Stimulated activated CD8-positive, alpha-beta memory T cell treated with anti-CD3 and anti-CD28 coated beads, Interleukin-4, amount 100 ng/mL, for 1 hour (primary cell): ENCODE data around the gene BBS10.
"Not testable (repeated sequence)": the region's sequence is repeated elsewhere in the genome, so short reads cannot be mapped to it uniquely, and the experiment has no call there.

Experiments
- DNase-seq, 2 donors: peaks; one replicate each; pipeline ENCODE4 v3.0.0-alpha.2; 2020; ENCODE audit warnings: low read depth in 2 of 2, low spot score in 1 of 2

BBS10 gene

DNA sequence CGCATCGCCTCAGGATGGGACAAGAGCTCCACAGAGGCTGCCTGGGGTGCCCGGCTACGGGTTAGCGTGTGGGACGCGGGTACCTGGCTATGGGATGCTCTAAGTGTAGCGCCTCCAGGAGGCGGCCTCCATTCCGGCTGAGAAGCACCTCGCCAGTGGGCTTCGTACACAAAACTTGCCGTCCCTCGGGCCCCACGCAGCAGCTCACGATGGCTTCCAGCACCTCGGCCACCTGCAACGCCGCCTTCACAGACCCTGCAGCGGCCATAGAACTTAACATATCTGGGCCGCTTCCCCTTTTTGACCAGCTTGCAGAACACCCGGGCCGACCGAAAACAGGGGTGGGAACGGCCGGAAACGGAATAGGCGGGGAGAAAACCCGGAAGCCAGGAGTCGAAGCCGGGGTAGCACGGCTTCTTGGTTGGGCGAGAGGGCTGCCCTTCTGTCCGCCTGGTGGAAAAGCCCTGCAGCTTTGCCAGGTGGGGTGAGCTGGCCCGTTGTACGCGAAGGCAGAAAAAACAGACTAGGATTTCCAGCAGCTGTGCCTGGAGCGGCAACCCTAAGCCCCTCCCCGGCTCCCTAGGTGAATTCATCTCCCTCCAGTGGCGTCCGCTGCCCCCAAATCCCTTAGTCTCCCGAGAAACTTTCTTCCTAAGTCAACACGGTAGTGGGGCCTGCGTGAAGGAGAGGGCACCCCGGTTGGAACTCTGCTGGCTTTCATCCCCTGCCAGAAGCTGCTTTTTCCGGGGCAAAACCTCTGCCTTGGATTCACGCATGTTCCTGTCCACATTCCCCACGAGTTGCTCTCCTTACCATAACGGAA is at the start of gene BBS10:
TSS of gene BBS10 (minus strand) at position 337 of the 823 bp plus-strand sequence. CDS start at position 280, 57 bp downstream.
- DNase-seq: peak; percentile 62 to 70

DNA sequence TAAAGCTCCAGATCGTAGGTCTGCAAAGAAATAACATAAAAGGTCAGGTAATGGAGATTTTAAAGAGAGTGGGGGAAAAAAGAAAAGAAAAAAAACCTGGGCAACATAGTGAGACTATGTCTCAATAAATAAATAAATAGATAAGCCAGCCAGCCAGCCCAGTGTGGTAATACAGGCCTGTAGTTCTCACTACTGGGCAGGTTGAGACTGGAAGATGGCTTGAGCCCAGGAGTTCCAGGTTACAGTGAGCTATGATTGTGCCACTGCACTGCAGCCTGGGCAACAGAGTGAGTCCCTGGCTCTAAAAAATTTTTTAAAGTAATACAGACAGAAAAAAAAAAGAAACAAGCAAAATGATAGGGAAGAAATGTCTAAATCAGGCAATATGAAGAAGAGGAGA is 43.2 kb upstream of the BBS10 start:
- no peak for DNase-seq

DNA sequence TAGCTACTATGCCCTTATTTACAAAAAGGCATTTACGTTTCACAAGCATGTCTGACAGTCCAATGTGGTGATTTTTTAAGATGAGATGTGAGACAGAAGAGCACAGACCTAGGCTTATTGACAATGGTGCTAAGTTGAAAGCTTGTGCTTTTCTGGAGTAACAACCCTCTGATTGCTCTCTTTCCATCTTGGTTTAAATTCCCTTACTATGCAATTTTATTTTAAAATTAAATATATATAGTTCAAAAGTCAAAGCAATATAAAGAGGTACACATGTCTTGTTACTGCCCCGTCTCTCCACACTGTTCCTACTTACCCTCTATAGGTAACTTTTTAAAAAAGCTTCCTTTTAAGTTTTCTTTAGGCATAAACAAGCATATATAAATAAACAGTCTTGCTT is 39.4 kb upstream of the BBS10 start:
- DNase-seq: no peak

DNA sequence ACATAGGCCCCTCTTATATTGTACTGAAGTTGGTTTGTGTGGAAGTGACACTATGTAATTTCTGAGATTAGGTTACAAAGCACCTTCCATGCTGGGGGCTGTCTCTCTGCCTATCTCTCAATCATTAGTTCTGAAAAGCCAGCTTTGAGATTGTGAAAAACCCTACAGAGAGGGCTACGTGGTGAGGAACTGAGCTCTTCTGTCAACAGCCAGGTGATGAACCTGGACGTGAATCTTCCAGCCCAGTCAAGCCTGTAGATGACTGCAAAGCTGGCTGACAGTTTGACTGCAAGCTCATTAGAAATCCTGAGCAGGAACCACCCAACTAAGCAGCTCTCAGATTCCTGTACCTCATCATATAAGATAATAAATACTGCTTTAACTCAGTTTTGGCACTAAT is 36.3 kb upstream of the BBS10 start:
- DNase-seq: no peak

DNA sequence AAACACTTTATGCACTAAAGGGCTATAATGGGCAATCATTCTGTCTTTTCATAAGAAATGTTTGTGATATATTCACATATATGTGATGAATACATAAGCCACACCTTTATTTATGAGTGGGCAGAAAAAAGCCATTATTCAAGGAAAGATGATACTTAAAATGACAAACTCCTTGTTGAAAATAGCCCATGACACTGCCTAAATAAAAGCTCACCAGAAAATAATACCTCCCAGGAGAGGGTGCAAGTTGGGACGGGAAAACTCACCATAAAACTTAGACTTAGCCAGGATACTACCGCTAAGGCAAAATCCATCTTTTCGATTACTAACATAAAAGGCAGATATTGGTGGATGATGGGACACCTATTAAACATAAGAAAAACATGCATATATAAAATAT is 35.8 kb upstream of the BBS10 start:
- no peak for DNase-seq

DNA sequence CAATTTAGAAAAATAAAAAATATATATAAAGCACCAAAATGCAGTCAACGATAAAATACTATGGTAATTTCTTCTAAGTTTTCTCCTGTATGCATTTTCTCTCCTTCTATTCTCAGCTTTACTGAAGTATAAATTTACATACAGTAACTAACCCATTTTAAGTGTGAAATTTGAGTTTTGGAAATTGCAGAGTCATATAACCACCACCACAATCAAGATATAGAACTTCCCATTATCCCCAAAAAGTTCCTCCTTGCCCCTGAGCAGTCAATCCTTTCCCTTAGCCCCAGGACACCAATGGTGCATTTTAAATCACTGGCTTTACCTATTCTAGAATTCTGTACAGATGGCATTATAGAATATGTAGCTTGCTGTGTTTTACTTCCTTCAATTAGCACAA is 31.0 kb upstream of the BBS10 start:
- DNase-seq: no peak

DNA sequence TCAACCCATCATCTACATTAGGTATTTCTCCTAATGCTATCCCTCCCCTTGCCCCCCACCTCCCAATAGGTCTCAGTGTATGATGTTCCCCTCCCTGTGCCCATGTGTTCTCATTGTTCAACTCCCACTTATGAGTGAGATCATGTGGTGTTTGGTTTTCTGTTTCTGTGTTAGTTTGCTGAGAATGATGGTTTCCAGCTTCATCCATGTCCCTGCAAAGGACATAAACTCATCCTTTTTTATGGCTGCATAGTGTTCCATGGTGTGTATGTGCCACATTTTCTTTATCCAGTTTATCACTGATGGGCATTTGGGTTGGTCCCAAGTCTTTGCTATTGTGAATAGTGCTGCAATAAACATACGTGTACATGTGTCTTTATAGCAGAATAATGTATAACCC is 28.7 kb upstream of the BBS10 start:
- not testable (repeated sequence) for DNase-seq

DNA sequence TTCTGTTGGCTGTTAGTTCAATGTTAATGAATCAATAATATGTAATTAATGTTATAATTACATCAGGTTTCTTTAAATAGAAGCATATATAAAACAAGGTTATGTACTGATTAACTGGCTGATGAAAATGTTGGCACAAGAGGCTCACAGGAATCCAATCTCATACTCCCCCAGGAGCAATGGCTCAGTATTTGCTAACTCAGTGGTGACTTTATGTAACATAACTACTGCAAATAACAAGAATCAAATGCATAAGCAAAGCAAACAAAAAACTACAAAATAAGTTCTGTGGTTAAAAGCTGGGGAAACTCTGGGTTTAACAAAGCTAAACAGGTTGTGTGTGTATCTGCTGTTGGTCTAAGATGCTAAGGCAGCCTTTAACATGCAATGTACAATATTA is 27.7 kb upstream of the BBS10 start:
- DNase-seq: no peak

DNA sequence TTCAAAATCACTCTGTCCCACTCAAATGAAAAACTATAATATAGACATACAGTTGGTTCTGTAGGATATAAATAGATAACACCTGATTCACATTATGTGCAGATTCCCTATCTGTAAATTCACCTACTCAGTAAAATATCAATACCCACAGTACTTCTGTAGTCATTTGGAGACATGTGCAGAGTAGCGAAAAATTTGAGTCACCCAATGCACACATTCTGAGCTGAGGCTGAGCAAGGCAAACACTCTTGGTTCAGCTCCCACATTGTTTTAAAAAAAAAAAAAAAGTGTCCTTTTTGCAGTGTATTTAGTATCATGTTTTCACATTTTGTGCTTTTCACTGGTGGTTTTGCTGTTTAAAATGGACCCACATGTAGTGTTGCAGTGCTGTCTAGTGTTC is 27.3 kb upstream of the BBS10 start:
- no peak for DNase-seq

DNA sequence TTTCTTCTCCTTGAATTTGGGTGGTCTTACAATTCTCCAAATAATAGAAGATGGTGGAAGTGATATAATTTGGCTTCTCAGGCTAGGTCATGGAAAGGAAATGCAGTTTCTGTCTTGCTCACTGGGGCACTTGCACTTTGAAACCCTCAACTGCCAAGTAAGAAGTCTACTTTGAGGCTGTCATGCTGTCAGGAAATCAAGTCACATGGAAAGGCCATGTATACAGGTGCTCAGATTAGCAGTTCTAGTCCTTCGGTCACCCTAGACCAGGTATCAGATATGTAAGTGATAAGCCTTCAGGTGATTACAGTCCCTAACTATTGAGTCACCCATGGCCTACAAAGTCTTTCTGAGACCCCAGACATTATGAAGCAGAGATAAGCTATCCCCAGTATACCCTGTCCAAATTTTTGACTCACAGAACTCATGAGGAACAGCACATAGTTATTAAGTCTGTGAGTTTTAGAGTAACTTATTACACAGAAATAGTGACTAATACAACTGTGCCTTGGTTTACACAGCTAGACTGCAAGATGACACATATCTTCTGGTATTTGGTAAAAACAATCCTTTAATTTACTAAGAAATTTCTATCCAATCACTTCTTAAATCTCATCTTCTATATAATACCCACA is 26.3 kb upstream of the BBS10 start:
- DNase-seq: no peak

DNA sequence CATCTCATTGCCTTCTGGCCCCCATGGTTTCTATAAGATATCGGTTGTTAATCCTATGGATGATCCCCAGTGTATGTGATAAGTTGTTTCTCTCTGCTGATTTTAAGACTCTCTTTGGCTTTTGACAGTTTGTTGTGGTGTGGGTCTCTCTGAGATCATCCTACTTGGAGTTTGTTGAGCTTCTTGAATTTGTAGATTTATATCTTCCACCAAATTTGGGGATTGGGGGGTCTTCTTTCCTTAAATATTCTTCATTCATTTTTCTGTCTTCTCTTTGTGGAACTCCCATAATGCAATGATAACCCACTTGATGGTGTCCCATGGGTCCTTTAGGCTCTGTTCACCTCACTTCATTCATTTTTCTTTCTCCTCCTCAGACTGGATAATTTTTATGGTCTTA is 20.0 kb upstream of the BBS10 start:
- DNase-seq: no peak

DNA sequence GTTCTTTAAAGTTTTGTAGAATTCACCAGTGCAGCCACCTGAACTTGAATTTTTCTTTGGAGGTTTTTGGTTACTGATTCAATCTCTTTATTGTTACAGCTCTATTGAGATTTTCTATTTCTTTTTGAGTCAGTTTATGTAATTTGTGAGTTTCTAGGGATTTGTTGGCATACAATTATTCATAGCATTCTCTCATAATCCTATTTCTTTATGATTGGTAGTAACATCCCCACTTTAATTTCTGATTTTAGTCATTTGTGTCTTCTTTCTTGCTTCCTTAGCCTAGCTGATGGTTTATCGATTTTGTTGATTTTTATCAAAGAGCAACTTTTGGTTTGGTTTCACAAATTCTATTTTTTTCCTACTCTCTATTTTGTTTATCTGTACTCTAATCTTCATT is 17.9 kb upstream of the BBS10 start:
- DNase-seq: no peak

DNA sequence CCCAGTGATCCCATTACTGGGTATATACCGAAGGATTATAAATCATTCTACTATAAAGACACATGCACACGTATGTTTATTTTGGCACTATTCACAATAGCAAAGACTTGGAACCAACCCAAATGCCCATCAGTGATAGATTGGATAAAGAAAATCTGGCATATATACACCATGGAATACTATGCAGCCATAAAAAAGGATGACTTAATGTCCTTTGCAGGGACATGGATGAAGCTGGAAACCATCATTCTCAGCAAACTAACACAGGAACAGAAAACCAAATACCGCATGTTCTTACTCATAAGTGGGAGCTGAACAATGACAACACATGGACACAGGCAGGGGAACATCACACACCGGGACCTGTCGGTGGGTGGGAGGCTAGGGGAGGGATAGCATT is 15.9 kb upstream of the BBS10 start:
- DNase-seq: not testable (repeated sequence)

DNA sequence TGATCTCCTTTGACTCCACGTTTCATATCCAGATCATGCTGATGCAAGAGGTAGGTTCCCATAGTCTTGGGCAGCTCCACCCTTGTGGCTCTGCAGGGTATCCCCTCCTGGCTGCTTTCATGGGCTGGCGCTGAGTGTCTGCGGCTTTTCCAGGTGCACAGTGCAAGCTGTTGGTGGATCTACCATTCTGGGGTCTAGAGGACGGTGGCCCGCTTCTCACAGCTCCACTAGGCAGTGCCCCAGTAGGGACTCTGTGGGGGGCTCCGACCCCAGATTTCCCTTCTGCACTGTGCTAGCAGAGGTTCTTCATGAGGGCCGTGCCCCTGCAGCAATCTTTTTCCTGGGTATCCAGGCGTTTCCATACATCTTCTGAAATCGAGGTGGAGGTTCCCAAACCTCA is 12.1 kb upstream of the BBS10 start:
- no peak for DNase-seq

DNA sequence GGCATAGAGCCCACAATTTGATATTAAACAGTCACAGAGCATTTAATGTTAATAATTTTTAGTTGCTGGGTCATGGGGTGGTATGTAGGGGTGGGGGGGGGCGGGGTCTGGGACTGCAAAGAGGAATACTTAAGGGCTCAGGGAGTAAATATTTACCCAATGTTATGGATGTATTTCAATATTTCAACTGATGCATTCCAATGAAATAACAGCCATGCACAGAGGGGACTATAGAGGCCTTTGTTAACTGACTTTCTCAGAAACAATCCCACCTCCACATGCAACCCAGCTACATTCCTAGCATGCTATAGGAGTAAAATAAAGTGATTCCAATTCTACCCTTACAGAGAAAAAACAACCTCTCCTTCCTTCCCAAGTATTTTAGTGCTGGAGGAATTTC is 7.9 kb upstream of the BBS10 start:
- no peak for DNase-seq

DNA sequence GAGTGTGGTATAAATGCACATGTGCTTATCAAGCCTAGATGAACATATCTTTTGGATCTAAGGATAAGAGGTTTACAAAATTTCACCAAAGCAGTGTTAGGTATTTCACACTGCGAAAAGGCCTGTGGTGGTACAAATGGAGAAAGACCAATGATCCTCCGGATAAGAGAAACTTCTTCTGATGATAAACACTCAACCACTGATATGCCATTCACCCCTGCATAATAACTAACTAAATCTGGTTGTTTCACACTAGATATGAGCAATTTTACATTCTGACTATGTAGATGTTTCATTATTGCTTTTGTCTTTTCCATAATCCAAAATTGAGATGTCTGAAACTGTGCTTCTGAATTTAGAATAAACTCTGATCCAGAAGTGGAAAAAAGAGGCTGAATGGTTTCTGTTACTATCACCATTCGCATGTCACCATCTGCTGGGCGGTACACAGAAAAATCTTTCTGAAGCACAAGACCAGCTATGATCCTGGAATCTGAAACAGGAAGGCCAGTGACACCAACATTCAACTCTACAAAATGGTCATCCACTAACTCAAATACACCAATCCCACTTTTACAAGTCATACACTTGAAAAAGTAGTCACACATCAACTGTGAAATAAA is 1.3 kb downstream of the BBS10 start:
- no peak for DNase-seq

DNA sequence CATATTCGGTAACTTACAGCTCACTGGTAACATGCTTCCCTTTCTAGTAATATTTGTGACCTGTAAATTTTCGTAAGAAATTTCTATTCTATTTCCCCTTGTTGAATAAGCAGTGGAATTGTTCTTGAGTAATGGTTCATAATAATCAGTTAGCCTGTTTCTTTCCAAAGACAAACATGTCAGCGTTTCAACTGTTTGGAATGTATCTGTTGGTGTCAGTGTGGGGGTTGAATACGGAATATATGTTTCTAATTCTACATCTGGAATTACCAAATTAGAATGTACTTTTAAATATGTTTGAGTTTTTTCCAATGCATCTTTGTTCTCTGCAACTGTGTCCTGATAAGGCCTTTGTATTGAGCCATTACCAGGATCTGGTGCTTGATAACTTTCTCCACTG is 2.0 kb downstream of the BBS10 start:
- no peak for DNase-seq

DNA sequence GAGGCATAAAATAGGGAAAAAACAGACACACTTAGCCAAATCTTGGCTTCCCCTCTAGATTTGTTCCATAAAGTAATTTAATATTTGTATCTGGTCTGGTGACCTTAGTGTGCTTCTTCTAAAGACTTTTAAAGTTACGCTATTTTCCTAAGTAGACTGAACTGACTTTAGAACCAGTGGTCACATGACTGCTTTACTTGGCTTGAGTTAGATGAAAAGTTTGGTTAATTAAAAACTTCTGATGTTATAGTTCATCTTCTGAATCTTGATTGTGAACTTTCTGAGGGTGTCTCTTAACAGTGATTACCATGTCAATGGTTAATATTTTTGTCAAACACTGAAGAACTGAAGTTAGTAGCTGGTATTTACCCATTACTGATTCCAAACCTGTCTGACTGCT is 2.6 kb downstream of the BBS10 start:
- no peak for DNase-seq

DNA sequence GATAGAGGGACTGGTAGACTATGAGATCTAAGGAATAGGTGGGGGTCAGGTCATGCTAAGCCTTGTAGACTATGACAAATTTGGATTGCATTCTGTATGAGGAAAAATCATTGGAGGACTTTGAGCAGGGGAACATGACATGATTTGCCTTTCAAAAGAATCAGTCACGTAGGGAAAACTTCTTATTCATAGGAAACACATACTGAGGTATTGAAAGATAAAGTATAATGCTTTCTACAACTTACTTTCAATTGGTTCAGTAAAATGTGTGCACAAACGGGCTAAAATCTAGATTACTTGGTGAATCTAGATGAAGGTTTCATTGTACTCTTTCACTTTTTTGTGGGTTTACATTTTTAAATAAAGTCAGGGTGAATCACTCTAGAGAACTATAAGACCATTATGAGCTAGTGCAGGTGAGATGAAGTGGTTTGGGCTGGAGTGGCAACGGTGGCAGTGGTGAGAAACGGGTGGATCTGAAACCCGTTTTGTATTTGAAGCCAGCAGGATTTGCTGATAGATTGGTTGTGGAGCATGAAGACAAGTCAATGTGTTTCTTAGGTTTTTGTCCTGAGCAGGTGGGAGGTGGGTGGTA is 6.7 kb downstream of the BBS10 start:
- DNase-seq: no peak

DNA sequence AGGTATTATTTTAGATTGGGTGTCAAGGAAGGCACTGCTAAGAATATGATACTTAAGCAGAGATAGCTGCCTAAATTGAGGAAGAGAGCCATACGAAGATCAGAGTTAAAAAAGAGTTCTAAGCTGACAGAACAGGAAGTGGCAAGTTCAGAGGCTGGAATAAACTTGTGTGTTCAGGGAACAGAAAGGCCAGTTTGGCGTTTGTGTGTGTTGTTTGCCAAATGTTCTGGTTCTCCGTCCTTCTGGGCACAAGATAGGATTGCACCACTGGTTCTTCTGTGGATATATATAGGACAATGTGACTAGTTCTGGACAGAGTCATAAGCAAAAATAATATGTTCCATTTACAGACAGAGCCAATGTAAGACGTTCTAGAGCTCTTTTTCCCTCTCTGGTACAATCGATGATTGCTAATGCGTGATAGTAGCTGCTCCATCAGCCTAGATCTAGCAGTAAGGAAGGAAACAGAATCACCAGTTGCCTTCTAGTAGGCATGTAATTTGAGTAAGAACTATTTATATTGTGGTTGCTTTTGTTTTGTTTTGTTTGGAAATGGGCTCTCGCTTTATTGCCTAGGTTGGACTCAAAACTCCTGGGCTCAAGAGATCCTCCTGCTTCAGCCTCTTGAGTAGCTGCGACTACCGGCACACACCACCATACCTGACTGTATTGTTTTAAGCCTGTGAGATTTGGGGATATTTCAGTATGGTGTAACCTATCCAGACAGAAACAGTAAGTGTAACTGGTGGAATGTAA is 7.4 kb downstream of the BBS10 start:
- no peak for DNase-seq

DNA sequence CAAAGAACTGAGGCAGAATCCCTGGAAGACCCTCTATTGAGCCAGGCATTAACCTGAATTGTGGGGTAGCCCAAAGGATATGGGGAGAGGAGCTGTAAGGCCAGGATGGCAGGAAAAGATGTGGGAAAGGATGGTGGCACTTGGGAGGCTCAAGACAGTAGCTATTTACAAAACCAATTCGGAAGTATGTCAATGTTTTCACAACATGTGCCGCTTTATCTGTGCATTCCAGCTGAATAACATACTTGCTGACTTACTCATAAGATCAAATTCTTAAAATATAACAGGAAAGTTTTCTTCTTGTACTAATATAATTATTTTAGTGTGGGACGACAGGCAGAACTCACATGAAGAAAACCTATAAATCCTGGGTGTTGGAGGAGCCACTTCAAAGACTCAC is 10.6 kb downstream of the BBS10 start:
- no peak for DNase-seq
